Glutamatergic neuron (in vitro differentiated cells): ENCODE measurements around the gene SLC6A11. TPM values are rescaled to one million over a fixed set of nuclear protein-coding genes. Genes with fewer than 3 reads are reported as not detected.

Source experiments
- DNase-seq: peaks from one replicate; pipeline ENCODE4 v3.0.0; 2022
- H3K27ac Mint-ChIP-seq: one replicate; pipeline ENCODE4 v1.8.0; 2020; ENCODE audit warnings: mild to moderate bottlenecking, mixed read lengths, inconsistent platforms; ENCODE audit not compliant: unreplicated experiment
- H3K27me3 Mint-ChIP-seq: one replicate; pipeline ENCODE4 v1.8.0; 2020; ENCODE audit warnings: mild to moderate bottlenecking, moderate library complexity, mixed read lengths, inconsistent platforms; ENCODE audit not compliant: unreplicated experiment
- H3K36me3 Mint-ChIP-seq: one replicate; pipeline ENCODE4 v1.8.0; 2020; ENCODE audit warnings: mild to moderate bottlenecking, mixed read lengths, inconsistent platforms; ENCODE audit not compliant: unreplicated experiment
- H3K4me1 Mint-ChIP-seq: one replicate; pipeline ENCODE4 v1.8.0; 2020; ENCODE audit warnings: mild to moderate bottlenecking, low read depth, mixed read lengths, inconsistent platforms; ENCODE audit not compliant: unreplicated experiment
- H3K4me3 Mint-ChIP-seq: one replicate; pipeline ENCODE4 v1.8.0; 2020; ENCODE audit warnings: mild to moderate bottlenecking, mixed read lengths, inconsistent platforms; ENCODE audit not compliant: unreplicated experiment
- H3K9me3 Mint-ChIP-seq: one replicate; pipeline ENCODE4 v1.8.0; 2020; ENCODE audit warnings: mild to moderate bottlenecking, moderate library complexity, mixed read lengths, inconsistent platforms; ENCODE audit not compliant: unreplicated experiment
- CTCF ChIP-seq: fragments of 200-600 bp; sonication (generic); IDR thresholded peaks from one replicate; pipeline ENCODE4 v1.5.0; 2021; ENCODE audit not compliant: partially characterized antibody, unreplicated experiment
- total RNA-seq: library from RNA; stranded (reverse); fragmentation: NEBNext Ultra II Directional; extraction: Animal tissue kit (Norgen Biotek cat#: 25700); gene quantifications from one replicate; pipeline ENCODE4 v1.2.1, GENCODE V29; 2021; ENCODE audit not compliant: unreplicated experiment

SLC6A11 gene
- total RNA-seq, 1 donor from 2014 or later: not detected

GRCh38 chr3:10780243-10780642, 35.8 kb upstream of the SLC6A11 start:
- Mint-ChIP-seq H3K4me3 (no peak overlapping the region), H3K27me3 (peaks cover 3% of the 10 kb centered on the region), H3K27ac (no peak overlapping the region)

GRCh38 chr3:10780922-10781321, 35.1 kb upstream of the SLC6A11 start:
- peaks cover 3% of the 10 kb centered on the region for H3K27me3 Mint-ChIP-seq
- no peaks in the 10 kb centered on the region for H3K36me3 Mint-ChIP-seq
- no peaks in the 10 kb centered on the region for H3K4me1 Mint-ChIP-seq

More at GRCh38 chr3:10780243-10780642, 35.8 kb upstream of the SLC6A11 start:
- DNase-seq: no peak
- Mint-ChIP-seq H3K4me1 (no peaks in the 10 kb centered on the region), H3K9me3 (no peaks in the 10 kb centered on the region), H3K36me3 (no peaks in the 10 kb centered on the region)
- TF ChIP-seq CTCF: no peak

GRCh38 chr3:10781981-10782380, 34.0 kb upstream of the SLC6A11 start:
- Mint-ChIP-seq H3K4me1 (no peaks in the 10 kb centered on the region), H3K4me3 (no peak overlapping the region), H3K27ac (no peak overlapping the region), H3K27me3 (peaks cover 3% of the 10 kb centered on the region), H3K9me3 (no peaks in the 10 kb centered on the region), H3K36me3 (no peaks in the 10 kb centered on the region)
- DNase-seq: no peak
- no peak for TF ChIP-seq CTCF

More at GRCh38 chr3:10780922-10781321, 35.1 kb upstream of the SLC6A11 start:
- Mint-ChIP-seq H3K9me3 (no peaks in the 10 kb centered on the region), H3K27ac (no peak overlapping the region), H3K4me3 (no peak overlapping the region)
- TF ChIP-seq CTCF: no peak
- DNase-seq: no peak

GRCh38 chr3:10783360-10784351, 32.4 kb upstream of the SLC6A11 start:
- H3K36me3 Mint-ChIP-seq: no peaks in the 10 kb centered on the region
- peaks cover 2% of the 10 kb centered on the region for H3K27me3 Mint-ChIP-seq
- H3K4me3 Mint-ChIP-seq: no peak overlapping the region
- H3K9me3 Mint-ChIP-seq: no peaks in the 10 kb centered on the region
- TF ChIP-seq CTCF: peak; percentile 98
- no peak for DNase-seq
- no peak overlapping the region for H3K27ac Mint-ChIP-seq
- no peaks in the 10 kb centered on the region for H3K4me1 Mint-ChIP-seq

GRCh38 chr3:10786640-10787039, 29.4 kb upstream of the SLC6A11 start:
- Mint-ChIP-seq H3K9me3 (no peaks in the 10 kb centered on the region), H3K27ac (no peak overlapping the region), H3K4me1 (peaks cover 3% of the 10 kb centered on the region), H3K27me3 (peaks cover 2% of the 10 kb centered on the region), H3K4me3 (no peak overlapping the region), H3K36me3 (no peaks in the 10 kb centered on the region)
- TF ChIP-seq CTCF: no peak
- no peak for DNase-seq
